CD14-positive monocyte (primary cell): Measurements from ENCODE around the gene C10orf67. TPM values are rescaled to one million over a fixed set of nuclear protein-coding genes. Genes with fewer than 3 reads are reported as not detected.

ENCODE experiments used
- DNase-seq, 3 donors: peaks; one replicate each; pipeline ENCODE4 v3.0.0-alpha.2; 2011 to 2022
- H2AFZ ChIP-seq: 2 replicates; pipeline ENCODE4 v1.6.0; 2012; ENCODE audit warnings: mild to moderate bottlenecking, low read depth, low read length, inconsistent platforms; ENCODE audit not compliant: insufficient read depth, poor library complexity, severe bottlenecking
- H3K27ac ChIP-seq, 2 donors: 1 replicate in 1 of 2; 2 replicates in 1 of 2; pipeline ENCODE4 v1.5.1; 2012 to 2013; ENCODE audit warnings: low read length in 2 of 2, control low read depth in 1 of 2, inconsistent platforms in 1 of 2, low read depth in 1 of 2, mild to moderate bottlenecking in 1 of 2
- H3K27me3 ChIP-seq, 2 donors: one replicate each; pipeline versions ENCODE4 v1.6.0 to v1.6.1; 2011 to 2013; ENCODE audit warnings: low read length in 2 of 2; ENCODE audit not compliant: control insufficient read depth in 2 of 2, insufficient read depth in 2 of 2
- H3K36me3 ChIP-seq, 2 donors: replicated peaks in 1 of 2; 1 replicate in 1 of 2; 2 replicates in 1 of 2; pipeline versions ENCODE4 v1.5.1 to v1.6.1; 2012 to 2013; ENCODE audit warnings: low read length in 2 of 2, control low read depth in 1 of 2, inconsistent platforms in 1 of 2, mild to moderate bottlenecking in 1 of 2; ENCODE audit not compliant: insufficient read depth in 2 of 2, control insufficient read depth in 1 of 2
- H3K4me1 ChIP-seq, 2 donors: 1 replicate in 1 of 2; 2 replicates in 1 of 2; pipeline versions ENCODE4 v1.5.1 to v1.6.1; 2012 to 2013; ENCODE audit warnings: low read length in 2 of 2, control low read depth in 1 of 2, inconsistent platforms in 1 of 2, mild to moderate bottlenecking in 1 of 2, moderate library complexity in 1 of 2; ENCODE audit not compliant: insufficient read depth in 2 of 2, control insufficient read depth in 1 of 2
- H3K4me2 ChIP-seq: replicated peaks from 2 replicates; pipeline ENCODE3; 2012; ENCODE audit warnings: low read length, moderate library complexity, mild to moderate bottlenecking; ENCODE audit not compliant: poor library complexity, severe bottlenecking; ENCODE audit errors: extremely low read depth
- H3K4me3 ChIP-seq, 3 experiments: fragments of 200-600 bp in 1 of 3; sonication (generic) in 1 of 3; replicated peaks in 1 of 3; 1 replicate in 2 of 3; 2 replicates in 1 of 3; pipeline ENCODE4 v1.5.1; 2011 to 2013; ENCODE audit warnings: low read length in 3 of 3, mild to moderate bottlenecking in 3 of 3, control low read depth in 2 of 3, low read depth in 2 of 3, inconsistent platforms in 1 of 3, moderate library complexity in 1 of 3
- H3K79me2 ChIP-seq: 2 replicates; pipeline ENCODE4 v1.6.0; 2012; ENCODE audit warnings: mild to moderate bottlenecking, control low read depth, inconsistent platforms, low read length, moderate library complexity; ENCODE audit not compliant: insufficient read depth
- H3K9ac ChIP-seq: 2 replicates; pipeline ENCODE4 v1.6.0; 2017; ENCODE audit warnings: low read length, mild to moderate bottlenecking; ENCODE audit not compliant: insufficient read depth, poor library complexity, severe bottlenecking
- H3K9me3 ChIP-seq, 2 donors: replicated peaks in 1 of 2; 1 replicate in 1 of 2; 2 replicates in 1 of 2; pipeline versions ENCODE4 v1.5.1 to v1.6.1; 2012 to 2013; ENCODE audit warnings: low read length in 2 of 2, control low read depth in 1 of 2; ENCODE audit not compliant: control insufficient read depth in 1 of 2, insufficient read depth in 1 of 2
- H4K20me1 ChIP-seq: 2 replicates; pipeline ENCODE4 v1.6.0; 2012; ENCODE audit warnings: mild to moderate bottlenecking, low read length, control low read depth, moderate library complexity; ENCODE audit not compliant: insufficient read depth
- H3K27ac Mint-ChIP-seq, 7 donors: one replicate each; pipeline ENCODE4 v1.8.0; 2020; ENCODE audit warnings: mild to moderate bottlenecking in 7 of 7, mixed read lengths in 7 of 7, moderate library complexity in 6 of 7, inconsistent platforms in 2 of 7
- H3K27me3 Mint-ChIP-seq, 3 donors: one replicate each; pipeline ENCODE4 v1.8.0; 2021 to 2022; ENCODE audit warnings: low read depth in 3 of 3, mild to moderate bottlenecking in 3 of 3, mixed read lengths in 3 of 3, moderate library complexity in 3 of 3, inconsistent platforms in 1 of 3
- H3K36me3 Mint-ChIP-seq, 2 donors: one replicate each; pipeline ENCODE4 v1.8.0; 2020; ENCODE audit warnings: mixed read lengths in 2 of 2, inconsistent platforms in 1 of 2, mild to moderate bottlenecking in 1 of 2
- H3K4me1 Mint-ChIP-seq: one replicate; pipeline ENCODE4 v1.8.0; 2020; ENCODE audit warnings: mild to moderate bottlenecking, mixed read lengths
- H3K4me3 Mint-ChIP-seq, 2 donors: one replicate each; pipeline ENCODE4 v1.8.0; 2020; ENCODE audit warnings: mild to moderate bottlenecking in 2 of 2, mixed read lengths in 2 of 2, moderate library complexity in 1 of 2
- H3K9me3 Mint-ChIP-seq, 7 donors: one replicate each; pipeline ENCODE4 v1.8.0; 2020 to 2022; ENCODE audit warnings: mixed read lengths in 7 of 7, mild to moderate bottlenecking in 6 of 7, moderate library complexity in 6 of 7, inconsistent platforms in 2 of 7
- WGBS: methylation state at CpG from one replicate; pipeline ENCODE4 v1.1.5; 2013; ENCODE audit warnings: missing lambda C conversion rate; ENCODE audit not compliant: insufficient coverage; 5-methylcytosine and 5-hydroxymethylcytosine counted together
- intact Hi-C, 2 donors: fragments of 100-400 bp; cut with micrococcal nuclease; formaldehyde crosslinking; loops; one replicate each; pipeline versions ENCODE4 v1.15.0 to v1.15.1; 2023
- polyA plus RNA-seq, 3 donors: library from polyadenylated mRNA; depleted of rRNA in 1 of 3; unstranded in 2 of 3; stranded (reverse) in 1 of 3; fragments of 300-500 nt in 2 of 3; fragments of >200 nt in 1 of 3; fragmentation: Illumina TruSeq in 2 of 3; gene quantifications; 1 replicate in 2 of 3; 2 replicates in 1 of 3; pipeline ENCODE4 v1.2.3, GENCODE V29; 2012 to 2021
- TF ChIP-seq, protein P1 (sequence below): fragments of 200-600 bp; IDR thresholded peaks from one replicate; pipeline ENCODE4 v1.8.0; 2022; ENCODE audit warnings: antibody characterized with exemption, mild to moderate bottlenecking

The C10orf67 gene
- polyA plus RNA-seq, 3 donors, result not detected

DNA sequence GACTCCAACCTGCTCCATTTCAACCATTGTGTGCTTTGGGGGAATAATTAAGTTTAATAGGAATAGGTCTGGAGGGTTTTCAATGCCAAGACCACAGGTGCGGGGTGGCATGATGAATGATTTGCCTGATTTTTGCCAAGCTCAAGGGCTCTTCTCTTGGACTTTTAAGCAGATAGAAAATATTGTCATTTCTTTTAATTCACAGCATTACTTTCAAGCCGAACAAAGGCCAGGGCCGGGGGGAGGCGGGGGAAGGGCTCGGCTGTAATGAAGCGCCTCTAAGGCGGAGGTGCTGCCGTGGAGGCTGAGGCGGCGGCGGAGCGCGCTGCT lies 146.0 kb downstream of the C10orf67 start:
- no peak for DNase-seq
- TF ChIP-seq, protein P1, sequence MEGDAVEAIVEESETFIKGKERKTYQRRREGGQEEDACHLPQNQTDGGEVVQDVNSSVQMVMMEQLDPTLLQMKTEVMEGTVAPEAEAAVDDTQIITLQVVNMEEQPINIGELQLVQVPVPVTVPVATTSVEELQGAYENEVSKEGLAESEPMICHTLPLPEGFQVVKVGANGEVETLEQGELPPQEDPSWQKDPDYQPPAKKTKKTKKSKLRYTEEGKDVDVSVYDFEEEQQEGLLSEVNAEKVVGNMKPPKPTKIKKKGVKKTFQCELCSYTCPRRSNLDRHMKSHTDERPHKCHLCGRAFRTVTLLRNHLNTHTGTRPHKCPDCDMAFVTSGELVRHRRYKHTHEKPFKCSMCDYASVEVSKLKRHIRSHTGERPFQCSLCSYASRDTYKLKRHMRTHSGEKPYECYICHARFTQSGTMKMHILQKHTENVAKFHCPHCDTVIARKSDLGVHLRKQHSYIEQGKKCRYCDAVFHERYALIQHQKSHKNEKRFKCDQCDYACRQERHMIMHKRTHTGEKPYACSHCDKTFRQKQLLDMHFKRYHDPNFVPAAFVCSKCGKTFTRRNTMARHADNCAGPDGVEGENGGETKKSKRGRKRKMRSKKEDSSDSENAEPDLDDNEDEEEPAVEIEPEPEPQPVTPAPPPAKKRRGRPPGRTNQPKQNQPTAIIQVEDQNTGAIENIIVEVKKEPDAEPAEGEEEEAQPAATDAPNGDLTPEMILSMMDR, result no peak
- H3K9me3 Mint-ChIP-seq, result peaks cover 0 to 21% (median 2%) of the 10 kb centered on the region in 7 donors
- no peak overlapping the region for H2AFZ ChIP-seq
- H3K27me3 ChIP-seq, result peaks cover 92 to 100% of the 10 kb centered on the region in 2 donors
- no peaks in the 10 kb centered on the region for H4K20me1 ChIP-seq
- H3K9ac ChIP-seq, result no peak overlapping the region
- no peaks in the 10 kb centered on the region for H3K79me2 ChIP-seq
- WGBS, result 2% methylated on average over 11 of the region's 13 CpGs
- H3K36me3 Mint-ChIP-seq, result no peaks in the 10 kb centered on the region
- H3K4me3 Mint-ChIP-seq, result peak overlapping the region in 1 of 2 donors; percentile 56
- intact Hi-C loops, result no loop called here
- no peaks in the 10 kb centered on the region for H3K4me1 ChIP-seq
- H3K27ac Mint-ChIP-seq, result no peak overlapping the region
- H3K4me1 Mint-ChIP-seq, result no peaks in the 10 kb centered on the region
- H3K36me3 ChIP-seq, result no peaks in the 10 kb centered on the region
- H3K4me2 ChIP-seq, result no peak overlapping the region
- H3K27me3 Mint-ChIP-seq, result peaks cover 91 to 98% (median 96%) of the 10 kb centered on the region in 3 donors
- peaks cover 0 to 34% of the 10 kb centered on the region in 2 donors for H3K9me3 ChIP-seq
- H3K4me3 ChIP-seq, result no peak overlapping the region
- H3K27ac ChIP-seq, result no peak overlapping the region

DNA sequence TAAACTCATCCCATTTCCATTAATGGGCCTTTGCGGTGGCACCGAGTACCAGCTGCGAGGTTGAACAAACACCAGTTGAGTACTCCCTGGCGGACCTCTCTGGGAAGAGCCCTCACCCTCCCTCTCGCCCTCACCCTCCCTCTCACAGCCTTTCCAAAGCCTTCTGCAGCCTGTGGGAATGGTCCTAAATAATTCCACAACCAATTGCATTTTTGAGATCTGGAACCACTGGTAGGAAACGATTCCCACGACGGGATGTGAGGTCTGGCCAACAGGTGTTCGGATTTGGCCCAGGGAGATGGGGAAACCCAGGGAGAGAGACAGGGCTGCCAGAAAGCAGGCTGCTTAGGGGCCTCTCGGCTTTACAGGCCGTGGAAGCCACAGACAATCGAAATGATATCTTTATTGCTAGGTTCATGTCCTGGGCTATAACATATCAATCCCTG lies 147.2 kb downstream of the C10orf67 start:
- Mint-ChIP-seq H3K9me3 (peaks cover 0 to 19% (median 2%) of the 10 kb centered on the region in 7 donors), H3K4me3 (no peak overlapping the region), H3K36me3 (no peaks in the 10 kb centered on the region), H3K27ac (no peak overlapping the region), H3K4me1 (peaks cover under 1% of the 10 kb centered on the region), H3K27me3 (peaks cover 87 to 95% (median 91%) of the 10 kb centered on the region in 3 donors)
- Histone ChIP-seq H3K4me3 (no peak overlapping the region), H3K27me3 (peaks cover 83 to 94% of the 10 kb centered on the region in 2 donors), H3K79me2 (no peaks in the 10 kb centered on the region), H3K27ac (no peak overlapping the region), H3K9ac (no peak overlapping the region), H2AFZ (no peak overlapping the region), H4K20me1 (no peaks in the 10 kb centered on the region), H3K36me3 (no peaks in the 10 kb centered on the region), H3K4me1 (no peaks in the 10 kb centered on the region), H3K9me3 (peaks cover 0 to 34% of the 10 kb centered on the region in 2 donors), H3K4me2 (no peak overlapping the region)
- 5% methylated on average over 11 of the region's 12 CpGs for WGBS
- TF ChIP-seq, protein P1, result no peak
- intact Hi-C loops, result no loop called here
- DNase-seq, result no peak
